HepG2 (cell line): ENCODE measurements around the gene RHBDL1. TPM values are rescaled to one million over a fixed set of nuclear protein-coding genes. Genes with fewer than 3 reads are reported as not detected.

Experiments used
- ATAC-seq: fragments of 200-7000 bp; cut with Tn5 transposase; 3 replicates; pipeline ENCODE4 v1.9.1; 2020; ENCODE audit warnings: mild to moderate bottlenecking, moderate library complexity
- BruUV-seq: library from RNA; stranded (reverse); fragments of 400-500 nt; replicated peaks from 2 replicates; lab custom pipeline; 2021; lab: Mats Ljungman, UMichigan
- CTCF ChIA-PET: fragments of 300-600 bp; formaldehyde crosslinking; extraction: SDS; loops from one replicate; lab custom pipeline; 2021; ENCODE audit warnings: low total read pairs, inconsistent platforms, low intra/inter-chr PET ratio; lab: Yijun Ruan, JAX
- POLR2A ChIA-PET: fragments of 350-600 bp; sonication (Branson Sonifier 250); formaldehyde crosslinking; loops from one replicate; lab custom pipeline; 2020; ENCODE audit warnings: antibody characterized with exemption, inconsistent platforms; lab: Yijun Ruan, JAX
- DNase-seq: peaks from one replicate; pipeline ENCODE4 v3.0.0-alpha.2; 2015; ENCODE audit warnings: low spot score
- FAIRE-seq: peaks from 3 replicates; lab custom pipeline; 2011; peaks lifted over from hg19 to GRCh38; lab: Jason Lieb, UNC
- H2AFZ ChIP-seq: one replicate; pipeline ENCODE4 v1.6.1; 2011; ENCODE audit warnings: low read length, inconsistent platforms
- H3K27ac ChIP-seq: fragments of 300-600 bp; 3 replicates; pipeline ENCODE4 v1.8.0; 2011; ENCODE audit warnings: mixed run types, mild to moderate bottlenecking, mixed read lengths, low read length, inconsistent platforms; ENCODE audit not compliant: insufficient read depth; ENCODE audit errors: extremely low read length
- H3K27me3 ChIP-seq, 2 experiments: fragments of 200-600 bp in 1 of 2; 2 replicates in 1 of 2; 3 replicates in 1 of 2; pipeline versions ENCODE4 v1.6.0 to v1.8.0; 2011; ENCODE audit warnings: low read length in 2 of 2, mild to moderate bottlenecking in 2 of 2, moderate library complexity in 2 of 2, inconsistent platforms in 1 of 2; ENCODE audit not compliant: insufficient read depth in 2 of 2, control insufficient read depth in 1 of 2
- H3K36me3 ChIP-seq, 2 experiments: fragments of 200-600 bp in 1 of 2; replicated peaks in 1 of 2; 2 replicates in 1 of 2; 3 replicates in 1 of 2; pipeline versions ENCODE4 v1.5.1 to v1.8.0; 2011; ENCODE audit warnings: low read length in 2 of 2, inconsistent platforms in 1 of 2; ENCODE audit not compliant: insufficient read depth in 2 of 2, control insufficient read depth in 1 of 2
- H3K4me1 ChIP-seq: 2 replicates; pipeline ENCODE4 v1.5.1; 2012; ENCODE audit warnings: low read length, inconsistent platforms; ENCODE audit not compliant: insufficient read depth
- H3K4me2 ChIP-seq: 2 replicates; pipeline ENCODE4 v1.6.0; 2011; ENCODE audit warnings: low read depth, low read length, inconsistent platforms
- H3K4me3 ChIP-seq, 3 experiments: fragments of 200-600 bp in 1 of 3; sonication (generic), shearing (Covaris generic) in 1 of 3; replicated peaks in 1 of 3; 2 replicates each; pipeline ENCODE4 v1.5.1; 2011 to 2016; ENCODE audit warnings: low read length in 3 of 3, inconsistent platforms in 2 of 3, low read depth in 2 of 3, mild to moderate bottlenecking in 2 of 3, control low read depth in 1 of 3, mixed read lengths in 1 of 3; ENCODE audit not compliant: insufficient read depth in 1 of 3
- H3K79me2 ChIP-seq: one replicate; pipeline ENCODE4 v1.6.1; 2011; ENCODE audit warnings: low read length, inconsistent platforms; ENCODE audit not compliant: insufficient read depth
- H3K9ac ChIP-seq: 2 replicates; pipeline ENCODE4 v1.6.0; 2011; ENCODE audit warnings: mild to moderate bottlenecking, low read depth, low read length, inconsistent platforms; ENCODE audit not compliant: insufficient read depth
- H3K9me3 ChIP-seq: 2 replicates; pipeline ENCODE4 v1.5.1; 2012; ENCODE audit warnings: mild to moderate bottlenecking, low read length
- H4K20me1 ChIP-seq: 2 replicates; pipeline ENCODE4 v1.6.0; 2011; ENCODE audit warnings: inconsistent platforms, mild to moderate bottlenecking, low read length, moderate library complexity; ENCODE audit not compliant: insufficient read depth
- AGO1 ChIP-seq: fragments of 200-400 bp; formaldehyde crosslinking; IDR thresholded peaks from 2 replicates; pipeline ENCODE4 v1.6.1; 2017; ENCODE audit warnings: mild to moderate bottlenecking, low read depth, low read length, moderate library complexity; ENCODE audit not compliant: poor library complexity, severe bottlenecking
- ATF5 ChIP-seq: sonication (generic); formaldehyde crosslinking; IDR thresholded peaks from 2 replicates; pipeline ENCODE4 v1.4.0; 2020; ENCODE audit warnings: mild to moderate bottlenecking, low read depth, missing genetic modification reagents
- KDM2A ChIP-seq: sonication (generic); formaldehyde crosslinking; IDR thresholded peaks from 2 replicates; pipeline ENCODE4 v1.4.0; 2020; ENCODE audit warnings: low read depth, missing genetic modification reagents, borderline replicate concordance
- WGBS: methylation state at CpG from one replicate; pipeline ENCODE4 v1.1.6; 2017; ENCODE audit warnings: low lambda C conversion rate; 5-methylcytosine and 5-hydroxymethylcytosine counted together
- in situ Hi-C: cut with HindIII; loops from 2 replicates; pipeline ENCODE4 v1.10.0; 2017; ENCODE audit warnings: low pct_unique_long_range_greater_than_20kb; ENCODE audit not compliant: extremely low pct_ligation_motif_present
- intact Hi-C: fragments of 100-400 bp; cut with micrococcal nuclease; formaldehyde crosslinking; loops from one replicate; pipeline ENCODE4 v1.10.0; 2022; ENCODE audit not compliant: unreplicated experiment
- polyA plus RNA-seq, 8 experiments: library from polyadenylated mRNA; depleted of rRNA in 3 of 8; stranded (reverse) in 7 of 8; unstranded in 1 of 8; fragments of >200 nt; fragmentation: Illumina TruSeq in 4 of 8; extraction: Trizol in 4 of 8; gene quantifications; 2 replicates each; pipeline versions ENCODE4 v1.2.1 to v1.2.3, GENCODE V29; 2011 to 2016; ENCODE audit warnings: low read depth in 4 of 8, missing spikeins in 1 of 8, mixed read lengths in 1 of 8; ENCODE audit not compliant: insufficient read depth in 1 of 8
- total RNA-seq, 5 experiments: library from RNA; depleted of rRNA; stranded (reverse); fragments of >200 nt; fragmentation: Illumina TruSeq; extraction: Trizol; gene quantifications; 2 replicates each; pipeline ENCODE4 v1.2.3, GENCODE V29; 2016; ENCODE audit warnings: low read depth in 1 of 5

RHBDL1 gene
- total and polyA plus RNA-seq, 2 of the 13 experiments (the other 11 are each of a cell fraction or from before 2014, with no cell fraction given), result 1.8 to 3.8 TPM

GRCh38 chr16:725463-726187 lies 50.2 kb downstream of the RHBDL1 start (continued):
- TF ChIP-seq KDM2A (CRISPR knock-in tag), result peak; percentile 45; the same call in 1 of the 2 replicates

- intact Hi-C loops (no loop called here), in situ Hi-C loops (no loop called here)
- 5% methylated on average over 4 of the region's 9 CpGs for WGBS
- H3K4me1 ChIP-seq, result peaks cover 19% of the 10 kb centered on the region
- no peaks in the 10 kb centered on the region for H4K20me1 ChIP-seq
- peak overlapping the region; percentile 94 for H3K4me2 ChIP-seq
- H3K9ac ChIP-seq, result no peak overlapping the region
- H2AFZ ChIP-seq, result no peak overlapping the region
- H3K79me2 ChIP-seq, result no peaks in the 10 kb centered on the region
- DNase-seq, result no peak
- no peak for FAIRE-seq
- TF ChIP-seq ATF5 (CRISPR knock-in tag) (no peak), AGO1 (peak; percentile 62)
- ATAC-seq, result peak; percentile 6
- H3K27me3 ChIP-seq, result peaks cover 0 to 3% of the 10 kb centered on the region in 2 experiments; a peak in 1 of 5 replicates
- H3K4me3 ChIP-seq, result peak overlapping the region in 1 of 3 experiments; percentile 82; a peak in 1 of 6 replicates
- no peaks in the 10 kb centered on the region for H3K36me3 ChIP-seq
- POLR2A ChIA-PET, result interaction anchor here (1.2 to 2.6 kb wide), 3 partner anchors 10 to 35 kb away, joined by 3 to 14 read pairs (median 7); partner anchors contain the start of genes CIAO3 and MSLN
- H3K27ac ChIP-seq, result no peak overlapping the region
- no TSS peak for BruUV-seq
- CTCF ChIA-PET, result no interaction called here
- no peaks in the 10 kb centered on the region for H3K9me3 ChIP-seq
These were observed 50.6 kb downstream of the RHBDL1 start for GRCh38 chr16:726188-726437.
